ENCODE results near the gene SEMA5A.

SEMA5A gene

DNA sequence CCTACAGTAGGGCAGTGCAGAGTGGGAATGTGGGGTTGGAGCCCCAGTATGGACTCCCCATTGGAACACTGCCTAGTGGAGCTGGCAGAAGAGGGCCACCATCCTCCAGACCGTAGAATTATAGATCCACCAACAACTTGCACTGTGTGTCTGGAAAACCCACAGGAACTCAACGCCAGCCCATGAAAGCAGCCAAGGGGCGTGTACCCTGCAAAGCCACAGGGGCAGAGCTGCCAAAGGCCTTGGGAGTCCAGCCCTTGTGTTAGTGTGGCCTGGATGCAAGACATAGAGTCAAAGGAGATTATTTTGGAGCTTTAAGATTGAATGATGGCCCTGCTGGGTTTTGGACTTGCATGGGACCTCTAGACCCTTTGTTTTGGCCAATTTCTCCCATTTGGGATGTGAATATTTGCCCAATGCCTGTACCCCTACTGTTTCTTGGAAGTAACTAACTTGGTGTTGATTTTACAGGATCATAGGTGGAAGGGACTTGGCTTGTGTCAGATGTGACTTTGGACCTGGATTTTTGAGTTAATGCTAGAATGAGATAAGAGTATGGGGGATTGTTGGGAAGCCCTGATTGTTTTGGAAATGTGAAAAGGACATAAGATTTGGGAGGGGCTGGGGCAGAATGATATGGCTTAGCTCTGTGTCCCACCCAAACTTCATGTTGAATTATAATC, 266.8 kb downstream of the SEMA5A start:
- TF ChIP-seq GATA2 (IDR thresholded peaks at IDR 0.05; ENCODE audit: low read depth, low read length) = no peak

DNA sequence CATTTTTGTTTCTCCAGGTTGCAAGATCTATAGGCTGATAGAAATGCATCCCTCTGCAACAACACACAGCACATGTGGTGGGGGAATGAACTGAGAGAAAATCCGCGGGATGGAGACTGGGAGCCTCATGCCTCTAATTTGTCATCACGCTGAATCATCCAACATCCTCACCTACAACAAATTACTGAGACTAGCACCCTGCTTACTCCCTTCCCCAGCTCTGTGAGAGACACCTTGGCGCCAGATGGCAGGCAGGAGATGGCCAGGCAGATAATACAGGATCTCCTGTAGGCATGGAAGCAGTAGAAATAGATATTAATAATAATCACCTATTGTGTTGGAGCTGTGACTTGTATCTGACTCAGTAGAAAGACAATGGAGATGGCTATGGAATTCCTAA, 276.9 kb downstream of the SEMA5A start:
- TF ChIP-seq GATA3 (IDR thresholded peaks at IDR 0.05; ENCODE audit: low read depth, low read length) = peak; percentile 82
- peak; percentile 93 for TF ChIP-seq GATA2 (IDR thresholded peaks at IDR 0.05; ENCODE audit: low read depth, low read length)

DNA sequence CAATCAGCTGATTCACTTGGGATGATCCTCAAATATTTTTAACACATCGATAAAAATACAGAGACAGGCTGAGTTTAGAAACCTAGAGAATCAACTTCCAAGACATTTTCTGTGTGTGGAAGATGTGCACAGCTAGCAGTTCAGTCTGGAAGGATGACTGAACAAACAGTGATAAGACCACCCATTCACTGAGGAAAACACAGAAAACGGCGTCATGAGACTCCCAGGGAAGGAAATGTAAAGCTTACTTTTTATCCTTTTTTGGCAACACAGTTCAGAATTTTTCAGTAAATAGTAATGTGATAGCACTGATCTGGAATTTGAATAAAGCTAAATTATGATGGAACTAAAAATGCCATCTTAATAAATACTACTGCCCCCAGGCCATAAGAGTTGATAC, 277.6 kb downstream of the SEMA5A start:
- no peak for TF ChIP-seq GATA3 (IDR thresholded peaks at IDR 0.05; ENCODE audit: low read depth, low read length)
- no peak for TF ChIP-seq GATA2 (IDR thresholded peaks at IDR 0.05; ENCODE audit: low read depth, low read length)

DNA sequence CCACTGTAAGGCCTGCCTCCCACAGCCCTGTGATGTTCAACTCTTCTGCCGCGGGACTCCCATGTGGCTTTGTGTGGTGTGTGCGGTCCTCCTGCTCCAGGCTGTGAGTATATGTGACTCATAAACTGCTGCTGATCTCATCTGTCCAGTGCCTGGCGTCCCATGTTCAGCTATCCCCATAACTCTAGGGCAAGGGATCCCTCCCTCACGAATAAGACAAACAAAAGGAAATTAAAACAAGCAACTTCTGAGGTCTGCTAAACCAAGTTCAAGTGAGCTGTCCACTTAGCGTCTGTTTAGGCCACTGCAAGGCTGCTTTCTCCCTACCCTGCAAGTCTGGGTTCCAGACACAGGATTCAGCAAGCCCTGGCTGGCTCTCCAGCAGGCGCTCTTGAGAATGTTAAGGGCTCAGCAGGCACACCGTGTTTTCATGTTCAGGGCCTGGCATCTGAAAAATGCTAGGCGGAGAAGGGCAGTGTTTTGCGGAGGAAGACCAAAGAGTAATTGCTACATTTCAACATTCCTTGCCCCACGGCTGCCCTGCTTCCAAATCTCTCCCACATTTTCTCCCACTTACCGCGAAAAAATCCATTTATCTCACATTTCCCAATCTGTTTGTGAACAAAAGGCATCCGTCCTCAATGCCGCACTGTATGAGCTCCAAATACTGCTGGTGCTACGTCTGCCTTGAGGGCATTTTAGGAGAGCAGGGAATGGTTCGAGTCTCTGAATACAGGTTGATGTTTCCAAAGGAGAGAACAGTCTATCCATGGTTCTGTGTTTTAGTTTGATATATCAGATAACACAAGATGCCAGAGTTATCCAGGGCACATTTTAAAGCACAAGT, 280.2 kb downstream of the SEMA5A start:
- no peak for TF ChIP-seq GATA2 (IDR thresholded peaks at IDR 0.05; ENCODE audit: low read depth, low read length)
- TF ChIP-seq GATA3 (IDR thresholded peaks at IDR 0.05; ENCODE audit: low read depth, low read length) = no peak

DNA sequence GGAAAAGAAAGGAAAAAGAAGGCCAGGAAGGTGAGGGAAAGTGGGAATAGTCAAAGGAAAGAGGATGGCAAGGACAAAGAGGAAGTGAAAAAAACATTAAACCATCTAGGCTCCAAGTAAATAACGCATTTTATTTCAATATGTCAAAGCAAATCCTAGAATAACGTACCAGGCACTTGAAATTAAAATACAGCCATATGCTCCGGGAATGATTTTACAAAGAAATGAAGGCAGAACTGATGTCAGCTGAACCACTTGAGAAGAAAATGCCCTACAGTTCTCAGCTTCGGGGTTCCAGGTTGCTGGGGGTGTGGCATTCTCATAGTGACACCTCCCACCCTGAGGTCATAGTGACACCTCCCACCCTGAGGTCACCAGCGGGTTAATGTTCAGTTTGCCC, 281.6 kb downstream of the SEMA5A start:
- TF ChIP-seq GATA3 (IDR thresholded peaks at IDR 0.05; ENCODE audit: low read depth, low read length) (no peak), GATA2 (IDR thresholded peaks at IDR 0.05; ENCODE audit: low read depth, low read length) (no peak)

DNA sequence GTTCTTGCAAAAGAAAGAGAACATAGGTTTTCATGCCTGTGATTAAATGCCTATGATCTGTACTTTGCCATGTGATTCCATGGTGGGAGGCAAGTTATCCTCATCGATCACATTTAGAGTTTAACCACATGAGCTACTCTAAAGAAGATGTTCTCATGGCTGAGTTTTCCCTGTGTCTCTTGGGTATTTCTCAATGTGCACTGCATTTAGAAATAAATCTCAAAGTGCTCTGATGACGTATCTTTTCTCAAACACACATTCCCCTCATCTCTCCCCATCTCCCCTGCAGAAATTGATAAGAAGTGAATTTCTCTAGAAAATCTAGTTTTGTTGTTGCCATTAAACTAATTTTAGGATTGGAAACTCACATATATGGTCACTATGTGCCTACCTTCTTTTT, 282.2 kb downstream of the SEMA5A start:
- no peak for TF ChIP-seq GATA3 (IDR thresholded peaks at IDR 0.05; ENCODE audit: low read depth, low read length)
- no peak for TF ChIP-seq GATA2 (IDR thresholded peaks at IDR 0.05; ENCODE audit: low read depth, low read length)

DNA sequence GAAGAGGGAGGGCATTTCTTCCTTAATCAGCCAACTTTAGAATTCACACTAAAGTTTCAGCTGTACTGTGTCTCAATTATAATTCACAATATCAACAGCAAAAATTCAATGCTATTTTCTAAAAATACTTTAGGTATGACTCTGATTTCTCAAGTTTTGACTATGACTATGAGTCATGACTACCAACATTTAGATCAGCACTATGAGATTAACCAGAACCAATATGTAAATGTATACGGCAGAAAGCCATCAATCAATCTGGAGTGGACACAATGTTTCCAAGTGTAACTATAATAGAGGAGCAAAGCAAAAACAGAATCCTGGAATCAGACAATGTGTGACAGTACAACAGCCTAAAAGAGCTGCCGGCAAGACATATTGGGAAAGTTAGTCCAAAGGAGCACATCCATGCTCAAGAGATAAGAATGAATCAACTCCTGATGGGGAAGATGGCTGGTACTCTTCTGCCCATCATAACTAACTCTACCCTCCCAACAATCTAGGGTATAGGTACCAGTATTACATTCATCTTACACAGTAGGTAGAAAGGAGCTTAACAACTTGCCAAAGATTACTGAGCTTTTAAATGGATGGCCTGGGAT, 294.4 kb downstream of the SEMA5A start:
- no peak for TF ChIP-seq GATA2 (IDR thresholded peaks at IDR 0.05; ENCODE audit: low read depth, low read length)
- no peak for TF ChIP-seq GATA3 (IDR thresholded peaks at IDR 0.05; ENCODE audit: low read depth, low read length)

DNA sequence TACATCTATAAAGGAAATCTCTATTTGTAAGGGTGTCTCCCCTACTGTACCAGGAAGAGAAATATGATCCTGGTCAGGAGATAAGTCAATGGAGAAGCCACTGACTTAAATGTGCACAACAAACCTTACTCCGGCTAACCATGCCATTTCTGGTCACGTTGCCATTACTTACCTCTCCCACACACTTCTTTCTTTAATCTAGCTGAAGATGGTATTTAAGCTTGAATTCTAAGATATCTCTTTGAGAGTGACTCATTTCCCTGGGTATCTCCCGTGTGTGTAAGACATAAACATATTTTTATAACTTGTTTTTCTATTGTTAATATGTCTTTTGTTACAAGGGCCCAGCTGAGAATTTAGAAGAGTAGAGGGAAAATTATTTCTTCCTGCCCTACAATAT, 296.6 kb downstream of the SEMA5A start:
- TF ChIP-seq GATA2 (IDR thresholded peaks at IDR 0.05; ENCODE audit: low read depth, low read length) = no peak
- TF ChIP-seq GATA3 (IDR thresholded peaks at IDR 0.05; ENCODE audit: low read depth, low read length) = no peak

DNA sequence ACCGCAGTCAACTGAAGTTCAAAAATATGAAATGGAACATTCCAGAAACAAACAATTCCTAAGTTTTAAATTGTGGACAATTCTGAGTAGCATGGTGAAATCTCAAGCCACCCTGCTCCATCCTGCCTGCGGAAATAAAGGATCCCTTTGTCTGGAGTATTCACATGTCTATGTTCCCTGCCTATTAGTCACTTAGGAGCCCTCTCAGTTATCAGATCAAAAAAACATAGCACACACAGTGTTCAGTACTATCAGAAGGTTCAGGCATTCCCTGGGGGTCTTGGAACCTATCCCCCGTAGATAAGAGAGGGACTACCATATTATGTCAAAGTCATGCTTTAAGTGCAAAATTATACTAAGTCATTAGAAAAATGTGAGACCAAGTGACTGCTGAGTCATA, 300.8 kb downstream of the SEMA5A start:
- TF ChIP-seq GATA3 (IDR thresholded peaks at IDR 0.05; ENCODE audit: low read depth, low read length) (no peak), GATA2 (IDR thresholded peaks at IDR 0.05; ENCODE audit: low read depth, low read length) (peak; percentile 34; the same call in 1 of the 2 replicates)

DNA sequence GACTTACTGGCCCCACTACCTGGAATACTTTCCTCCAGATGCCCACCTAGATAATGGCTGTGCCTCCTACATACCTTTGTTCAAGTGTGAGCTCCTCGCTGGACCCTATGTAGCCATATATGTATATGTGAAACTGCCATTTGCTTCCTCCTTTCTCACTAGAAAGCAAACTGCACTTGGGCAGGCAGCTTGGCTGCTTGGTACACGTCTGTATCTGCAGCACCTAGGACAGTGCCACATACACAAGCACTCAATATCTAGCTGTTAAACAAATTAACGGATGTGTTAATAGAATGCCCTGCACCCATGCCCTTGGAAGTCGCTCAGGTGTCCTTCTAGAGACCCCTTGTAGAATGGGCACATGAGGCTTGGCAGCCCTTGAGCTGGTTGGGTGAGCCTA, 301.5 kb downstream of the SEMA5A start:
- TF ChIP-seq GATA3 (IDR thresholded peaks at IDR 0.05; ENCODE audit: low read depth, low read length) (no peak), GATA2 (IDR thresholded peaks at IDR 0.05; ENCODE audit: low read depth, low read length) (no peak)

DNA sequence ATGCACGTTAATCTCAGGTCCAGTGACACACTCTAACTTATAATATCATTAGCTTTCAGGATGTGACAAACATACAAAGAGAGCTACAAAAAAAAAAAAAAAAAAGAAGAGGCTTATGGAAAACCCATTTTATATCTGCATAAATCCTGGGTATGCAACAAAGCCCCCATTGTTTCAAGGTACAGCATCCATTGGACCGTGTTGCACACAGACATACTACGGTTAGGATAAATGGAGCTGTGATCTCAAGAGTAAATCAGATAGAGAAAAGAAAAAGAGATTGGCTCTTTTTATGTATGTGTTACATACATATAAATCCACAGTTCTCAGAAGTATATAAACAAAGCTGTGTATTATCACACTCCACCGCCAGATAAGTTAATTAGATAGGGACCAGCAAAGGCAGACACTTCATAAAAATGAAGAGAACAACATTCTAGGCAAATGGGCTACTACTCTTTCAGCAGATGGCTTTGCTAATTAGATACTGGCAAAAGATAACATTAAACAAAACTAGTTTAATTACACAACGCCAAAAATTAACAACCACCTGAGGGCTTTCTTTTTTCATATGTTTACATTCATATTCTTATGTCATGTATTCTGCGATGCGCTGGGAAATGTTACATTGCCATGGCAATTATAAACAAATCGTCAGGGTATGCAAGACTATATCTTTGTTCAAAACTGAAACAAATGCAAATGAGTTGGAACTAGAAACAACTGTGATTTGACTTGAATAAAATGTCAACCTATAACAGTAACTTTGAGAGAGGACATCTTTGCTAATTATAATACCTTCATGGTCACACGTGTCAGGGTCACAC, 304.2 kb downstream of the SEMA5A start:
- TF ChIP-seq GATA3 (IDR thresholded peaks at IDR 0.05; ENCODE audit: low read depth, low read length) (peak; percentile 36; the same call in 1 of the 2 replicates), GATA2 (IDR thresholded peaks at IDR 0.05; ENCODE audit: low read depth, low read length) (no peak)

DNA sequence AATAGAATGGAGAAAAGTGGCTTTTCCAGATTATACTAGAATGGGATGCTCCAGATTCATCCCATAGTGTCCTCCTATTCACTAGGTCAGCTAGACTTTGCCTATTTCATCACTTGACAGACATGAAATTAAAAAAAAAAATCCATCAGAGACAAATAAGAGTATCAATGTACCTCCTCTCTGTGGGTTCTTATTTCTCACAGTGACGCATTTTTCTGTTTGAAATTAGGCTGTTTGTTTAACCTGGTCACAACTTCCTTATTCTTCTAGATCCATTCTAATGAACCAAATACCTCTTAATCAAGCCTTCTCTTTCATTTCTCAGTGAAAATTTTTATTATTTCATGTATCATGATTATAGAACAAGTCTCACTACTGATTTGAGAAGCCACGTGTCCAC, 305.4 kb downstream of the SEMA5A start:
- TF ChIP-seq GATA2 (IDR thresholded peaks at IDR 0.05; ENCODE audit: low read depth, low read length) (no peak), GATA3 (IDR thresholded peaks at IDR 0.05; ENCODE audit: low read depth, low read length) (no peak)

DNA sequence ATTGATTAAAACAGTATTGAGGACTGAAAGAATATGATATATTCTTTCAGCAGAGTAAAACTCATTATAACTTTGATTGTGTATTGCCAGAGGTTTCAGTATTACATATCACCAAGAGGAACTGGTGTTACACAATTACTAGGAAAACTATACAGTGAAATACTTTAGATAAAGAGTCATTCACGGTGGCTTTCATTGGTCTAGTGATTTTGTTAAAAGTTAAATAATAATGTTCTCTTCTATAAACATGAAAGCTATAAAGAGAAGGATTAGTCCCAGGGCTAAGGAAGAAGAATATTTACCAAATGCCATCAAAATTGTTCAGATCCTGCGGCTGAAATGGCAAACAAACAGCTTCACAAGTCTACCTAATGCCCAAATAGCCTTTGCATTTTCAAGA, 306.2 kb downstream of the SEMA5A start:
- TF ChIP-seq GATA2 (IDR thresholded peaks at IDR 0.05; ENCODE audit: low read depth, low read length) (no peak), GATA3 (IDR thresholded peaks at IDR 0.05; ENCODE audit: low read depth, low read length) (no peak)

DNA sequence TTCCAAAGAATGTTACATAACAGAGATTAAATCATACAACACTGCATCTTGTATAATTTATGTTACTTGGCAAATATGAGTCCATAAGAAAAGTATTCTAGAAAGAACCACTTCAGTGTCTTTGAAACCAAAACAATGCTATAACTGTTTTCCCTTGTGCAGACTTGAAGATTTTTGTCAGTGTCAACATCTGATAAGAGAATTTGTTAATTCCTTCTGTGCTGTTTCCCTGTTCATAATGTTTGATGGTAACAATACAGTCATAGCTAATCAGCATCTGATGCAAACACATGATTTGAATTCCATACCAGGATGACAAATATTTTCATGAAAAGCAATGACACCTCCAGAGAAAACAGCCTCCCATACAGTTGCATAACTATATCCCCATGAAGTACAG, 306.8 kb downstream of the SEMA5A start:
- TF ChIP-seq GATA2 (IDR thresholded peaks at IDR 0.05; ENCODE audit: low read depth, low read length) (no peak), GATA3 (IDR thresholded peaks at IDR 0.05; ENCODE audit: low read depth, low read length) (no peak)

Data from SH-SY5Y (cell line).